Fibroblast of villous mesenchyme (primary cell): ENCODE results near the gene PTP4A2. TPM values are rescaled to one million over a fixed set of nuclear protein-coding genes. Genes with fewer than 3 reads are reported as not detected.

ENCODE experiments used
- DNase-seq: peaks from one replicate; pipeline ENCODE4 v3.0.0-alpha.2; 2010; ENCODE audit warnings: low read depth
- H3K4me3 ChIP-seq: 2 replicates; pipeline ENCODE4 v1.5.1; 2011; ENCODE audit warnings: low read depth, mild to moderate bottlenecking, low read length
- total RNA-seq: library from RNA; depleted of rRNA; stranded (reverse); fragments of >200 nt; gene quantifications from 2 replicates; pipeline ENCODE4 v1.2.3, GENCODE V29; 2012
- TF ChIP-seq, protein P1 (sequence below): IDR thresholded peaks from 2 replicates; pipeline ENCODE4 v1.5.1; 2012; ENCODE audit warnings: low read depth, mild to moderate bottlenecking, low read length; ENCODE audit not compliant: insufficient read depth

The PTP4A2 gene
- 388 and 503 TPM in 2 replicates for total RNA-seq

DNA sequence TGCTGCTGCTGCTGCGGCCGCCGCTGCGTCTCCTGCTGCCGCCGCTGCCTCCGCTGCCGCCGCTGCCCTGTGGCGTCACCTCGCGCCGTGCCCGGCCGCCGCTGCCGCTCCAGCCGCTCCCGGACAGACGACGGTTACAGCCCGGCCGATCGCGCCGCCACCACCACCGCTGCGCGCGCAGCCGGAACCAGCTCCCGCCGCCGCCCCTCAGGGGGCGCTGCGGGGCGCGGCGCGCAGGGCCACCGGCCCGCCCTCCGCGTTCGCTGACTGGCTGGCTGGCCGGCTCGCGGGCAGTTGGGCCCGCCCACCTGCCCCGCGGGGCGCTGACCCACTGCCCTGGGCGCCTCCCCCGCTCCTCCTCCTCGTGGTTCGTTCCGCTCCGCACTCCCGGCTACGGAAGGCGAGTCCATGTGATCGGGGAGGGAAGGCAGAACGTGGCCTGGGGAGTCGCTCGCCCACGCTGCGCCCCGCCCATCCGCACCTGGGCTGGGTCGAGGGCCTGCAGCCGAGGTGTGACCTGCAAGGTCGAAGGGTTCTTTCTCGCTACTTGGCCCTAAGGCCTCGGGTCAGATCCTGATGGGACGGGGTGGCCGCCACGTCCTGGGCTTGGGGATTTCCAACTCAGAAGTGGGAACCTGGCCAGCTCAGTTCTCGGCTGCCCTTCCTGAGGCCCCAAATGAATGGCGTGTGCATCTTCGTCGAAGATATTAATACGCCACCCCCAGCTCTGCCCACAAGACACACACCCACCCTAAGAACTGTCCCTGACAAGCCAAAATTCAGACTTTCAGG, at the start of gene PTP4A2:
TSS of gene PTP4A2 (minus strand) at position 185 of the 792 bp plus-strand sequence. CDS start 19,303 bp downstream, outside the sequence.
- TF ChIP-seq, protein P1, sequence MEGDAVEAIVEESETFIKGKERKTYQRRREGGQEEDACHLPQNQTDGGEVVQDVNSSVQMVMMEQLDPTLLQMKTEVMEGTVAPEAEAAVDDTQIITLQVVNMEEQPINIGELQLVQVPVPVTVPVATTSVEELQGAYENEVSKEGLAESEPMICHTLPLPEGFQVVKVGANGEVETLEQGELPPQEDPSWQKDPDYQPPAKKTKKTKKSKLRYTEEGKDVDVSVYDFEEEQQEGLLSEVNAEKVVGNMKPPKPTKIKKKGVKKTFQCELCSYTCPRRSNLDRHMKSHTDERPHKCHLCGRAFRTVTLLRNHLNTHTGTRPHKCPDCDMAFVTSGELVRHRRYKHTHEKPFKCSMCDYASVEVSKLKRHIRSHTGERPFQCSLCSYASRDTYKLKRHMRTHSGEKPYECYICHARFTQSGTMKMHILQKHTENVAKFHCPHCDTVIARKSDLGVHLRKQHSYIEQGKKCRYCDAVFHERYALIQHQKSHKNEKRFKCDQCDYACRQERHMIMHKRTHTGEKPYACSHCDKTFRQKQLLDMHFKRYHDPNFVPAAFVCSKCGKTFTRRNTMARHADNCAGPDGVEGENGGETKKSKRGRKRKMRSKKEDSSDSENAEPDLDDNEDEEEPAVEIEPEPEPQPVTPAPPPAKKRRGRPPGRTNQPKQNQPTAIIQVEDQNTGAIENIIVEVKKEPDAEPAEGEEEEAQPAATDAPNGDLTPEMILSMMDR = peak; percentile 34
- peak; percentile 96 for DNase-seq
- peak within 1 kb of the TSS; percentile 90 for H3K4me3 ChIP-seq

DNA sequence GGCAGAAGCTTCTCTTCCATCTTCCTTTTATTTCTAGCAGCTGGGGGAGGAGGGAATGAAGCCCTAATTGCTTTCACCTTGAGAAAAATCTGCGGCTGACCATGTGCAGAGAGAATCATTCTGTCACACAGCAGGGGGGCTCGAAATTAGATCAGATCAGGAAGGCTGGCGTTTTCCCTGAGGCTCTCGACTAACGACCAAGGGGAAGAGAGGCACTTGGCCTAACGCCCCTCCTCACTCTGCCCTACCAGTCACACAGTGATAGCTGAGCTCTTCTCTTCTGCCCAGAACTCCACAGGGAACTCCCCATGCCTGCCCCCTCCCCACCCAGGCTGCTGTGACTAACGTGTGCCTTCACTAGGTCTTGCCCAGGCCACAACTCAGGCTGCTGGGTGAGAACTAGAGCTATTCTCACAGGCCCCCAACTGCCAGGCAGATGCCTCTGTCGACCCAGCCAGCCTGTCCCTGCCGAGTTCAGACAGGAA, 49.0 kb upstream of the PTP4A2 start:
- no peak overlapping the region for H3K4me3 ChIP-seq
- TF ChIP-seq, protein P1 = no peak
- DNase-seq = no peak

DNA sequence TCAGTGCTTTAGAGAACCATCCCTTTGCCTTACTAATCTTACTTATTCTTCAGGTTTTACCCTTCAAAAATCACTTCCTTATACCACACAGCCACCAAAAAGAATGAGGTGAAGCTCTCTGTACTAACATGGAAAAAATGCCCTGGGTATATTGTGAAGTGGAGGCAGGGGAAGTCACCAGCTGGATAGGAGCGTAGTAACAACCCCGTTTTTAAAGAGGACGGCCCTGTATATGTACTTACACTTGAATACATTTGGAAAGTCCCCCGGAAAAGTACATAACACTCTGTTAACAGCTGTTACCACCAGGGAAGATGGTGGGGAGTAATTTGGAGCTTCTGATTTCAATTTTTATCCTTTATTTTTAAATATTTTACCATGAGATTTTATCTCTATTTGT, 47.3 kb upstream of the PTP4A2 start:
- TF ChIP-seq, protein P1 = no peak
- no peak overlapping the region for H3K4me3 ChIP-seq
- no peak for DNase-seq

DNA sequence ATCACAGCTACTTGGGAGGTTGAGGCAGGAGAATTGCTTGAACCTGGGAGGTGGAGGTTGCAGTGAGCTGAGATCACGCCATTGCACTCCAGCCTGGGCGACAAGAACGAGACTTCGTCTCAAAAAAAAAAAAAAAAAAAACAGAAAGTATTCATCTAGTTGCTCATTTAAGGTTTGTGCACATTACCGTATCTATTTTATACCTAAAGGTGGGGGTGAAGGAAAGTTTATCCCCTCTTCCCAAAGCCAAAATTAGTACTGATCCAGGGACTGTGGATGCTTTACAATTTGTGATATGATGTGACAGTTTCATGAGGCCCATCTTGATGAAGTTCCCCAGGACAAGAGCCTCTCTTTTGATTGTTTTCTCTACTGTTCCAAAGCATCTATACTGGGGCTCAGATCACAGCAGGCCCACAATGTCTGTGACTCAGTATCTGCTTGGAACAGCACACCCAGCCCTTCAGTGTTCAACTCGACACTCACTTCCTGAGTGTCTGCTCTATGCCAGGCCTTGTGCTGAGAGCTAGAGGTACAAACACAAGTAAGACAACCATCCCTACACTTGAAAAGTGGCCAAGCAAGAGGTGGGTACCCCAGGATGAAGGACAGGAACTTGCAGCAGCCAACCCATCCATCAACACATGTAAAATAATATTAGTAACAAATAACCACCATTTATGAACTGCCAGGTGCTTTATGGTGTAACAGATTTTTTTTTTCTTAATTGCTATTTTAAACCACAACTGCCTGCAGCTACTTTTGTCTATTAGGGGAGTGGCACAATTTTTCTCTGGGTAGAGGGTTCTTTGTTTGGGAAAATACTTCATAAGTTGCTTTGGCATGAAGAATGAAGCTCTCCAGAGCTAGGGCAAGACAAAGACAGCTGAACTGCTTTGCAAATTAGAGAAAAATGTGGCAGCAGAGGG, 46.5 kb upstream of the PTP4A2 start:
- TF ChIP-seq, protein P1 = no peak
- no peak for DNase-seq
- H3K4me3 ChIP-seq = no peak overlapping the region

DNA sequence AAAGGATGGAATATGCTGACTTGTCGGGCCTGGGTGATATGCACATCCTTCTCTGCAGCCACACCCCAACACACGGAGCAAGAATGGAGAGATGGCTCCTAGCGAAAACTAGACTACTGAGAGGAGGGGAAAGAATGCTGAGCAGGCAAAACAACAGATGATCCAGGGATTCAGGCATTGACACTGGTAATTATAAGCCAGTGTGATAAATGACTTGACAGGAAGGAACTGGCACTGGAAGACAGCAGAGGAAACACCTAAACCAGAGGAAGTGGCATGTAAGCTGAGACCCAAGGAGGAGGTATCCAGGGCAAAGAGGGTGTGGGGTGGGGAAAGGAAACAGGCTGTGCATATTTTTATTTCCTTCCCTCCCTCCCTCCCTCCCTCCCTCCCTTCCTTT, 43.8 kb upstream of the PTP4A2 start:
- TF ChIP-seq, protein P1 = no peak

DNA sequence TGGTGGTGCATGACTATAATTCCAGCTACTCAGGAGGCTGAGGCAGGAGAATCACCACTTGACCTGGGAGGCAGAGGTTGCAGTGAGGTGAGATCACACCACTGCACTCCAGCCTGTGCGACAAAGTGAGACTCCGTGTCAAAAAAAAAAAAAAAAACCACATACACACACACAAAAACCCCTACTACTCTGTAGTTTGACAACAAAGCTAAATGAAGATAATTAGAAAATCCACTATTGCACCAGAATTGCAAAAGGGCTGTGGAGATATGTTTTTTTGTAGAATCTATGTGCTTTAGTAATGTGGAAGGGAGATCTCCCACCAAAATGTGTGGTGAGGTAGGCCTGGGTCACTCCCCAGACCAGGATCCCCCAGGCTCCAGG, 43.3 kb upstream of the PTP4A2 start:
- TF ChIP-seq, protein P1 = no peak
- no peak overlapping the region for H3K4me3 ChIP-seq
- DNase-seq = no peak

More for the DNA sequence above, 43.8 kb upstream of the PTP4A2 start:
- no peak overlapping the region for H3K4me3 ChIP-seq
- DNase-seq = no peak
